Tibial nerve (tissue), 4 donors: ENCODE results near the gene OBSCN. TPM values are rescaled to one million over a fixed set of nuclear protein-coding genes. Genes with fewer than 3 reads are reported as not detected.

Experiments
- DNase-seq, 2 donors: peaks; one replicate each; pipeline ENCODE4 v3.0.0-alpha.2; 2019; ENCODE audit warnings: low spot score in 2 of 2
- H3K27ac ChIP-seq, 4 donors: fragments of 200-600 bp; sonication (generic) in 3 of 4; one replicate each; pipeline ENCODE4 v1.5.1; 2017 to 2019; ENCODE audit warnings: mild to moderate bottlenecking in 1 of 4
- H3K27me3 ChIP-seq, 2 donors: fragments of 200-600 bp; sonication (generic) in 1 of 2; one replicate each; pipeline versions ENCODE4 v1.5.1 to v1.6.0; 2017 to 2019
- H3K36me3 ChIP-seq, 3 donors: fragments of 200-600 bp; sonication (generic); one replicate each; pipeline ENCODE4 v1.5.1; 2018 to 2019
- H3K4me1 ChIP-seq, 4 donors: fragments of 200-600 bp; sonication (generic) in 3 of 4; one replicate each; pipeline ENCODE4 v1.5.1; 2017 to 2019
- H3K4me3 ChIP-seq, 4 donors: fragments of 200-600 bp; sonication (generic) in 3 of 4; one replicate each; pipeline ENCODE4 v1.5.1; 2017 to 2019; ENCODE audit warnings: mild to moderate bottlenecking in 1 of 4, moderate library complexity in 1 of 4
- H3K9me3 ChIP-seq, 4 donors: fragments of 200-600 bp; sonication (generic) in 3 of 4; one replicate each; pipeline ENCODE4 v1.5.1; 2017 to 2019
- EP300 ChIP-seq, 2 donors: sonication (generic); formaldehyde crosslinking; IDR thresholded peaks; one replicate each; pipeline ENCODE4 v1.6.1; 2017; ENCODE audit warnings: antibody characterized with exemption in 2 of 2, mild to moderate bottlenecking in 1 of 2
- POLR2A ChIP-seq, 2 donors: fragments of 450-650 bp; IDR thresholded peaks; one replicate each; pipeline ENCODE4 v1.6.1; 2017; ENCODE audit warnings: antibody characterized with exemption in 2 of 2, mild to moderate bottlenecking in 2 of 2, moderate library complexity in 2 of 2
- WGBS, 2 donors: methylation state at CpG; one replicate each; pipeline ENCODE4 v1.1.5; 2018; 5-methylcytosine and 5-hydroxymethylcytosine counted together
- total RNA-seq, 4 donors: library from RNA; depleted of rRNA; stranded (reverse); fragments of >200 nt; gene quantifications; one replicate each; pipeline ENCODE4 v1.1.0, GENCODE V29; 2016
- TF ChIP-seq, protein P1 (sequence below), 5 experiments: fragments of 200-600 bp in 3 of 5; fragments of 450-650 bp in 2 of 5; sonication (generic) in 3 of 5; IDR thresholded peaks; one replicate each; pipeline ENCODE4 v1.5.1; 2016 to 2019; ENCODE audit warnings: antibody characterized with exemption in 5 of 5, mild to moderate bottlenecking in 3 of 5, moderate library complexity in 2 of 5

Gene OBSCN
- total RNA-seq, 4 donors from 2014 or later = 8.5 to 22.6 (median 19.0) TPM

GRCh38 chr1:228291906-228292608 is 84.2 kb downstream of the OBSCN start:
- H3K27me3 ChIP-seq = no peaks in the 10 kb centered on the region
- DNase-seq = no peak
- no peak overlapping the region for H3K4me3 ChIP-seq
- H3K9me3 ChIP-seq = no peaks in the 10 kb centered on the region
- no peaks in the 10 kb centered on the region for H3K4me1 ChIP-seq
- no peak overlapping the region for H3K27ac ChIP-seq
- 75 to 84% methylated on average over 16 of the region's 16 CpGs for WGBS, 2 donors
- no peak for TF ChIP-seq EP300 (IDR thresholded peaks at IDR 0.05)
- TF ChIP-seq, protein P1, sequence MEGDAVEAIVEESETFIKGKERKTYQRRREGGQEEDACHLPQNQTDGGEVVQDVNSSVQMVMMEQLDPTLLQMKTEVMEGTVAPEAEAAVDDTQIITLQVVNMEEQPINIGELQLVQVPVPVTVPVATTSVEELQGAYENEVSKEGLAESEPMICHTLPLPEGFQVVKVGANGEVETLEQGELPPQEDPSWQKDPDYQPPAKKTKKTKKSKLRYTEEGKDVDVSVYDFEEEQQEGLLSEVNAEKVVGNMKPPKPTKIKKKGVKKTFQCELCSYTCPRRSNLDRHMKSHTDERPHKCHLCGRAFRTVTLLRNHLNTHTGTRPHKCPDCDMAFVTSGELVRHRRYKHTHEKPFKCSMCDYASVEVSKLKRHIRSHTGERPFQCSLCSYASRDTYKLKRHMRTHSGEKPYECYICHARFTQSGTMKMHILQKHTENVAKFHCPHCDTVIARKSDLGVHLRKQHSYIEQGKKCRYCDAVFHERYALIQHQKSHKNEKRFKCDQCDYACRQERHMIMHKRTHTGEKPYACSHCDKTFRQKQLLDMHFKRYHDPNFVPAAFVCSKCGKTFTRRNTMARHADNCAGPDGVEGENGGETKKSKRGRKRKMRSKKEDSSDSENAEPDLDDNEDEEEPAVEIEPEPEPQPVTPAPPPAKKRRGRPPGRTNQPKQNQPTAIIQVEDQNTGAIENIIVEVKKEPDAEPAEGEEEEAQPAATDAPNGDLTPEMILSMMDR (IDR thresholded peaks at IDR 0.05) = no peak
- TF ChIP-seq POLR2A (IDR thresholded peaks at IDR 0.05) = no peak
- peaks cover 0 to 30% (median 0%) of the 10 kb centered on the region in 3 donors for H3K36me3 ChIP-seq

DNA sequence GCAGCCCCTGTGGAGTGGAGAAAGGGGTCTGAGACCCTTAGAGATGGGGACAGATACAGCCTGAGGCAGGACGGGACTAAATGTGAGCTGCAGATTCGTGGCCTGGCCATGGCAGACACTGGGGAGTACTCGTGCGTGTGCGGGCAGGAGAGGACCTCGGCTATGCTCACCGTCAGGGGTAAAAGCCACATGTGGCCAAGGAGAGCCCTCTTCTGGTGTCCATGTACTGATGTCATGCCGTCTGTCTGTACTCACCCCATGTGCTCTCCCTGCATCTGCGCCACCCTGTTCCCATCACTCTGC is 84.7 kb downstream of the OBSCN start:
- TF ChIP-seq POLR2A (IDR thresholded peaks at IDR 0.05) (no peak), EP300 (IDR thresholded peaks at IDR 0.05) (no peak)
- TF ChIP-seq, protein P1 (IDR thresholded peaks at IDR 0.05) = no peak
- Histone ChIP-seq H3K36me3 (peaks cover 0 to 25% (median 0%) of the 10 kb centered on the region in 3 donors), H3K4me3 (no peak overlapping the region), H3K4me1 (no peaks in the 10 kb centered on the region), H3K9me3 (peaks cover 0 to 4% (median 1%) of the 10 kb centered on the region in 4 donors), H3K27me3 (no peaks in the 10 kb centered on the region), H3K27ac (no peak overlapping the region)
- no peak for DNase-seq
- 84 to 92% methylated on average over 9 of the region's 9 CpGs for WGBS, 2 donors

DNA sequence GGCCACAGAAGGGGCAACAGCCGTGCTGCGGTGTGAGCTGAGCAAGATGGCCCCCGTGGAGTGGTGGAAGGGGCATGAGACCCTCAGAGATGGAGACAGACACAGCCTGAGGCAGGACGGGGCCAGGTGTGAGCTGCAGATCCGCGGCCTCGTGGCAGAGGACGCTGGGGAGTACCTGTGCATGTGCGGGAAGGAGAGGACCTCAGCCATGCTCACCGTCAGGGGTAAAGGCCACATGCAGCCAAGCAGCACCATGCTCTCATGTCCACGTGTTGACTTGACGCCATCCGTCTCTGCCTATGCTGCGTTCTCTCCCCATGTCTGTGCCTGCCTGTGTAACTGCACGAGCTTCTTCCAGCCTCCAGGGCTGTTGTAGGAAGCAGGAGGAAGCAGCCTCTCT is 85.5 kb downstream of the OBSCN start:
- H3K9me3 ChIP-seq = peaks cover 0 to 6% (median 2%) of the 10 kb centered on the region in 4 donors
- H3K36me3 ChIP-seq = peaks cover 0 to 23% (median 0%) of the 10 kb centered on the region in 3 donors
- H3K4me3 ChIP-seq = no peak overlapping the region
- no peak overlapping the region for H3K27ac ChIP-seq
- no peaks in the 10 kb centered on the region for H3K27me3 ChIP-seq
- WGBS, 2 donors = 94 to 98% methylated on average over 15 of the region's 15 CpGs
- no peak for DNase-seq
- TF ChIP-seq EP300 (IDR thresholded peaks at IDR 0.05) (no peak), POLR2A (IDR thresholded peaks at IDR 0.05) (no peak)
- TF ChIP-seq, protein P1 (IDR thresholded peaks at IDR 0.05) = no peak
- H3K4me1 ChIP-seq = no peaks in the 10 kb centered on the region

- no peaks in the 10 kb centered on the region for H3K27me3 ChIP-seq
- H3K36me3 ChIP-seq = peaks cover 0 to 28% (median 0%) of the 10 kb centered on the region in 3 donors
- H3K9me3 ChIP-seq = peaks cover 0 to 6% (median 2%) of the 10 kb centered on the region in 4 donors
- WGBS, 2 donors = 90 to 94% methylated on average over 14 of the region's 14 CpGs
- H3K4me1 ChIP-seq = no peaks in the 10 kb centered on the region
- H3K4me3 ChIP-seq = no peak overlapping the region
- H3K27ac ChIP-seq = no peak overlapping the region
- no peak for DNase-seq
- TF ChIP-seq, protein P1 (IDR thresholded peaks at IDR 0.05) = no peak
- TF ChIP-seq EP300 (IDR thresholded peaks at IDR 0.05) = no peak
- no peak for TF ChIP-seq POLR2A (IDR thresholded peaks at IDR 0.05)
Measured at GRCh38 chr1:228293816-228294500, 86.1 kb downstream of the OBSCN start.

DNA sequence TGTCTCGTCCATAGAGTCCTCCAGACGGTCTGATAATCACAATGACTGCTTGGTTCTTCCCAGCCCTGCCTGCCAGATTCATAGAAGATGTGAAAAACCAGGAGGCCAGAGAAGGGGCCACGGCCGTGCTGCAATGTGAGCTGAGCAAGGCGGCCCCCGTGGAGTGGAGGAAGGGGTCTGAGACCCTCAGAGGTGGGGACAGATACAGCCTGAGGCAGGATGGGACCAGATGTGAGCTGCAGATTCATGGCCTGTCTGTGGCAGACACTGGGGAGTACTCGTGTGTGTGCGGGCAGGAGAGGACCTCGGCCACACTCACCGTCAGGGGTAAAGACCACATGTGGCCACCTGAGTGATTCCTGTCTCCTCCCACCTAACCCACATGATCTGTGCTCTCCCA is 86.9 kb downstream of the OBSCN start:
- Histone ChIP-seq H3K27me3 (no peaks in the 10 kb centered on the region), H3K27ac (no peak overlapping the region), H3K36me3 (peaks cover 0 to 35% (median 0%) of the 10 kb centered on the region in 3 donors), H3K4me3 (no peak overlapping the region), H3K9me3 (peaks cover 0 to 6% (median 2%) of the 10 kb centered on the region in 4 donors), H3K4me1 (no peaks in the 10 kb centered on the region)
- no peak for DNase-seq
- TF ChIP-seq EP300 (IDR thresholded peaks at IDR 0.05) = no peak
- TF ChIP-seq, protein P1 (IDR thresholded peaks at IDR 0.05) = no peak
- no peak for TF ChIP-seq POLR2A (IDR thresholded peaks at IDR 0.05)
- 91 to 94% methylated on average over 10 of the region's 10 CpGs for WGBS, 2 donors
